IPS-18c (cell line): ENCODE results near the gene BCAM.

Source experiments
- H3K4me3 ChIP-seq: 2 replicates; pipeline ENCODE4 v1.7.0; 2013; ENCODE audit warnings: low read depth, mild to moderate bottlenecking, low read length, moderate library complexity; ENCODE audit not compliant: insufficient read depth
- H3K9me3 ChIP-seq: one replicate; pipeline ENCODE4 v1.6.1; 2013; ENCODE audit warnings: mild to moderate bottlenecking, low read length, moderate library complexity; ENCODE audit not compliant: control insufficient read depth, insufficient read depth

Gene BCAM

GRCh38 chr19:44783545-44783944 lies 25.4 kb upstream of the BCAM start:
- Histone ChIP-seq H3K4me3 (no peak overlapping the region), H3K9me3 (no peaks in the 10 kb centered on the region)

GRCh38 chr19:44785271-44785670 lies 23.6 kb upstream of the BCAM start:
- no peak overlapping the region for H3K4me3 ChIP-seq
- no peaks in the 10 kb centered on the region for H3K9me3 ChIP-seq

GRCh38 chr19:44785993-44786392 lies 22.9 kb upstream of the BCAM start:
- no peaks in the 10 kb centered on the region for H3K9me3 ChIP-seq
- H3K4me3 ChIP-seq, result no peak overlapping the region

GRCh38 chr19:44788971-44789370 lies 19.9 kb upstream of the BCAM start:
- no peak overlapping the region for H3K4me3 ChIP-seq
- H3K9me3 ChIP-seq, result no peaks in the 10 kb centered on the region

- H3K4me3 ChIP-seq, result no peak overlapping the region
- no peaks in the 10 kb centered on the region for H3K9me3 ChIP-seq
Observed at GRCh38 chr19:44789943-44790483, 18.9 kb upstream of the BCAM start.

- Histone ChIP-seq H3K9me3 (no peaks in the 10 kb centered on the region), H3K4me3 (no peak overlapping the region)
Observed at GRCh38 chr19:44792281-44792680, 16.6 kb upstream of the BCAM start.

GRCh38 chr19:44794610-44795009 lies 14.3 kb upstream of the BCAM start:
- Histone ChIP-seq H3K9me3 (no peaks in the 10 kb centered on the region), H3K4me3 (no peak overlapping the region)

GRCh38 chr19:44795398-44795987 lies 13.4 kb upstream of the BCAM start:
- no peaks in the 10 kb centered on the region for H3K9me3 ChIP-seq

GRCh38 chr19:44796701-44797115 lies 12.2 kb upstream of the BCAM start:
- Histone ChIP-seq H3K4me3 (no peak overlapping the region), H3K9me3 (no peaks in the 10 kb centered on the region)

More at GRCh38 chr19:44795398-44795987, 13.4 kb upstream of the BCAM start:
- no peak overlapping the region for H3K4me3 ChIP-seq

GRCh38 chr19:44799627-44800346 lies 9.1 kb upstream of the BCAM start:
- Histone ChIP-seq H3K4me3 (no peak overlapping the region), H3K9me3 (no peaks in the 10 kb centered on the region)

- Histone ChIP-seq H3K9me3 (no peaks in the 10 kb centered on the region), H3K4me3 (no peak overlapping the region)
Observed at GRCh38 chr19:44800461-44800860, 8.4 kb upstream of the BCAM start.

GRCh38 chr19:44803442-44804428 lies 5.2 kb upstream of the BCAM start:
- no peaks in the 10 kb centered on the region for H3K9me3 ChIP-seq
- H3K4me3 ChIP-seq, result no peak overlapping the region

- no peak overlapping the region for H3K4me3 ChIP-seq
- no peaks in the 10 kb centered on the region for H3K9me3 ChIP-seq
Observed at GRCh38 chr19:44806291-44806690, 2.6 kb upstream of the BCAM start.

GRCh38 chr19:44807162-44807561 lies 1.7 kb upstream of the BCAM start:
- Histone ChIP-seq H3K9me3 (no peaks in the 10 kb centered on the region), H3K4me3 (no peak overlapping the region; the same call in 1 of the 2 replicates)

GRCh38 chr19:44807652-44808462 lies 1.0 kb upstream of the BCAM start:
- Histone ChIP-seq H3K4me3 (no peak overlapping the region; the same call in 1 of the 2 replicates), H3K9me3 (no peaks in the 10 kb centered on the region)

- Histone ChIP-seq H3K9me3 (no peaks in the 10 kb centered on the region), H3K4me3 (peak overlapping the region; percentile 77)
Observed at GRCh38 chr19:44809577-44810233, 802 bp downstream of the BCAM start.
